Peyer's patch (tissue), 4 donors: ENCODE results near the gene KCTD18.

Experiments
- POLR2A ChIP-seq, 2 donors: fragments of 450-650 bp; IDR thresholded peaks; one replicate each; pipeline ENCODE4 v1.5.1; 2017; ENCODE audit warnings: antibody characterized with exemption in 2 of 2, mild to moderate bottlenecking in 2 of 2, moderate library complexity in 2 of 2
- TF ChIP-seq, protein P1 (sequence below), 6 experiments: fragments of 450-650 bp in 4 of 6; fragments of 200-600 bp in 2 of 6; sonication (generic) in 1 of 6; IDR thresholded peaks; one replicate each; pipeline ENCODE4 v1.5.1; 2017 to 2019; ENCODE audit warnings: antibody characterized with exemption in 6 of 6, mild to moderate bottlenecking in 3 of 6, moderate library complexity in 1 of 6

DNA sequence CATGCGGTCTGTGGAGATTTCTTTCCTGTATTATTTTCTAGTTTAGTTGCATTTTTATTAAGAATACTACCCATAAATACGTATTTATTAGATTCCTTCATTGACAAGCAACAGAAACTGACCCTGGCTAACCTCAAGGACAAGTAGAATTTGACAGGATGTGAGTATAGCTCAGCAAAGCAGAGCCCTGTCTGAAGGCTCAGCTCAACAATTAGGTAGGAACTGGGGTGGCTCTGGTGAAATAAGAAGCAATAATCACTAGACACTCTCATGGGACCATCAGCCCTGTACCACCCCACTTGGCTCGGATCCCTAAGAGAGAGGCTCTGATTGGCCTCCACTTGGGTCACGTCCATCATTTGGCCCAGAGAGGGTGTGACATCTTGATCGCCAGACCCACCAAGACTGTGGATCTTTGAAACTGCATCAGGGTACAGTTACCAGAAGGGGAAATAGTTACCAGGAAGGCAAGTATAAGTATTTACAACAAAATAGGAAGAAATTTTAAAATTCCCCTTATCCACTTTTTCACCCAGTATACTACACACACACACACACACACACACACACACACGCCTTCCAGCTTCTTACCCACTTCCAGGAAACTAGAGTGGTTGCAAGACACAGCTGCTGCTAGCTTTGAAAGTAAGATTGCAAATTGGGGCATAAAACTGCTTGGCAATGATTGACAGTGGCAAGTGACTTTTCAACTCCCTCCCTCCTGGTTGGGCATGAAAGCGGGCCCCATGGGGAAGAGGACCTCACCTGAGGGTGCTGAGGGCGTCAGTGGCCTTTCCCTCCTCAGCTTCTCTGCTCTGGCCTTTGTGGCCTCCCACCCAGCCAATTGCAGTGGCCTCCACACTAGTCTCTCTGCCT, 41.8 kb downstream of the KCTD18 start:
- TF ChIP-seq, protein P1, sequence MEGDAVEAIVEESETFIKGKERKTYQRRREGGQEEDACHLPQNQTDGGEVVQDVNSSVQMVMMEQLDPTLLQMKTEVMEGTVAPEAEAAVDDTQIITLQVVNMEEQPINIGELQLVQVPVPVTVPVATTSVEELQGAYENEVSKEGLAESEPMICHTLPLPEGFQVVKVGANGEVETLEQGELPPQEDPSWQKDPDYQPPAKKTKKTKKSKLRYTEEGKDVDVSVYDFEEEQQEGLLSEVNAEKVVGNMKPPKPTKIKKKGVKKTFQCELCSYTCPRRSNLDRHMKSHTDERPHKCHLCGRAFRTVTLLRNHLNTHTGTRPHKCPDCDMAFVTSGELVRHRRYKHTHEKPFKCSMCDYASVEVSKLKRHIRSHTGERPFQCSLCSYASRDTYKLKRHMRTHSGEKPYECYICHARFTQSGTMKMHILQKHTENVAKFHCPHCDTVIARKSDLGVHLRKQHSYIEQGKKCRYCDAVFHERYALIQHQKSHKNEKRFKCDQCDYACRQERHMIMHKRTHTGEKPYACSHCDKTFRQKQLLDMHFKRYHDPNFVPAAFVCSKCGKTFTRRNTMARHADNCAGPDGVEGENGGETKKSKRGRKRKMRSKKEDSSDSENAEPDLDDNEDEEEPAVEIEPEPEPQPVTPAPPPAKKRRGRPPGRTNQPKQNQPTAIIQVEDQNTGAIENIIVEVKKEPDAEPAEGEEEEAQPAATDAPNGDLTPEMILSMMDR (IDR thresholded peaks at IDR 0.05), result no peak
- TF ChIP-seq POLR2A (IDR thresholded peaks at IDR 0.05), result no peak
